ENCODE results near the gene RXRA. TPM values are rescaled to one million over a fixed set of nuclear protein-coding genes. Genes with fewer than 3 reads are reported as not detected.

RXRA gene
- total and polyA plus RNA-seq, 2 of the 4 experiments (the other 2 are of a cell fraction) = 7.5 to 17.9 TPM

DNA sequence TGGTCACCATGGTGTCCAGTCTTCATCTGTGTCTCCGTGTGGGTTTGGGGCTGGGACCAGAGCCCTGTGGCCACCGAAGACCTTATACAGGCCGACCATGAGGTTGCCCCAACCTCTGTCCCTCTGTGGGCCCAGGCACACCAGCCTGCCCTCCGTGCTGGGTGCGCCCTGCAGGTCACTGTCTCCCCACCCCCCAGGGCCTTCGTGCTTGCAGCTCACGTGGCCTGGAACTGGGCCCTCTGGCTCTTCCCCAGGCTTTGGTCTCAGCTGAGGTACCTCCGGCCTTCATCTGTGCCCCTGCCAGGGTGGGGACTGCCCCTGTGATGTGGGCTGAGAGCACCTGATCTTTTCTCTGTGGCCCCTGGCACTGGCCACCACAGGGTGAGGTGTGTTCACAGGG lies 92.1 kb downstream of the RXRA start:
- no peak overlapping the region for H2BK15ac ChIP-seq (ENCODE audit: low read depth, low read length)
- no peak overlapping the region for H3K14ac ChIP-seq (replicated peaks; ENCODE audit: low read depth, low read length)
- in situ Hi-C loops (cut with MboI; ENCODE audit: low sequenced_read_pairs) (loop anchor here (25.0 kb wide), 1 partner anchor 606 kb away; no protein-coding TSS in a partner anchor), intact Hi-C loops (cut with micrococcal nuclease) (no loop called here), dilution Hi-C loops (cut with HindIII; ENCODE audit: low sequenced_read_pairs, unreplicated experiment) (no loop called here)
- BruUV-seq (replicated peaks) = no TSS peak
- ATAC-seq (ENCODE audit: low read depth) (no peak), DNase-seq (no peak)
- no peak overlapping the region for H4K5ac ChIP-seq (ENCODE audit: low read depth, low read length)
- ChIA-PET POLR2A (ENCODE audit: unreplicated experiment) (no interaction called here), CTCF (no interaction called here)
- WGBS, 2 experiments (ENCODE audit: extremely low coverage in 2 of 2, insufficient read length in 1 of 2) = 88% methylated on average over 7 of the region's 8 CpGs; no CpG with 5 or more reads in 1 of the 2 experiments
- peaks cover 11% of the 10 kb centered on the region for H3K4me1 ChIP-seq (ENCODE audit: control insufficient read depth, insufficient read depth, low read length)
- H3K4ac ChIP-seq (ENCODE audit: low read depth, low read length) = no peak overlapping the region
- H3K9me1 ChIP-seq (ENCODE audit: insufficient read depth, low read length) = peaks cover 3% of the 10 kb centered on the region
- no peak overlapping the region for H3K27ac ChIP-seq (ENCODE audit: insufficient read depth, low read length)
- H2BK120ac ChIP-seq (ENCODE audit: low read depth, low read length) = no peak overlapping the region
- no peak overlapping the region for H4K91ac ChIP-seq (ENCODE audit: insufficient read depth, low read depth, low read length)
- no peaks in the 10 kb centered on the region for H3K9me3 ChIP-seq (ENCODE audit: control insufficient read depth, insufficient read depth, low read length)
- no peak overlapping the region for H2AK9ac ChIP-seq (replicated peaks; ENCODE audit: low read depth, low read length, poor library complexity)
- peaks cover 43% of the 10 kb centered on the region for H4K20me1 ChIP-seq (ENCODE audit: insufficient read depth, low read length)
- no peak for TF ChIP-seq RAD21 (IDR thresholded peaks at IDR 0.05; ENCODE audit: low read length)
- TF ChIP-seq CHD1 (IDR thresholded peaks at IDR 0.05; ENCODE audit: low read depth, low read length) = no peak
- no peak for TF ChIP-seq FOS (IDR thresholded peaks at IDR 0.05; ENCODE audit: low read depth, low read length)
- TF ChIP-seq, protein P1, sequence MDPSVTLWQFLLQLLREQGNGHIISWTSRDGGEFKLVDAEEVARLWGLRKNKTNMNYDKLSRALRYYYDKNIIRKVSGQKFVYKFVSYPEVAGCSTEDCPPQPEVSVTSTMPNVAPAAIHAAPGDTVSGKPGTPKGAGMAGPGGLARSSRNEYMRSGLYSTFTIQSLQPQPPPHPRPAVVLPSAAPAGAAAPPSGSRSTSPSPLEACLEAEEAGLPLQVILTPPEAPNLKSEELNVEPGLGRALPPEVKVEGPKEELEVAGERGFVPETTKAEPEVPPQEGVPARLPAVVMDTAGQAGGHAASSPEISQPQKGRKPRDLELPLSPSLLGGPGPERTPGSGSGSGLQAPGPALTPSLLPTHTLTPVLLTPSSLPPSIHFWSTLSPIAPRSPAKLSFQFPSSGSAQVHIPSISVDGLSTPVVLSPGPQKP (IDR thresholded peaks at IDR 0.05; ENCODE audit: borderline replicate concordance, low read depth, low read length) = no peak
- no peak for TF ChIP-seq SMC3 (IDR thresholded peaks at IDR 0.05; ENCODE audit: low read depth, low read length)
- TF ChIP-seq, protein P2, sequence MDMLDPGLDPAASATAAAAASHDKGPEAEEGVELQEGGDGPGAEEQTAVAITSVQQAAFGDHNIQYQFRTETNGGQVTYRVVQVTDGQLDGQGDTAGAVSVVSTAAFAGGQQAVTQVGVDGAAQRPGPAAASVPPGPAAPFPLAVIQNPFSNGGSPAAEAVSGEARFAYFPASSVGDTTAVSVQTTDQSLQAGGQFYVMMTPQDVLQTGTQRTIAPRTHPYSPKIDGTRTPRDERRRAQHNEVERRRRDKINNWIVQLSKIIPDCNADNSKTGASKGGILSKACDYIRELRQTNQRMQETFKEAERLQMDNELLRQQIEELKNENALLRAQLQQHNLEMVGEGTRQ (IDR thresholded peaks at IDR 0.05; ENCODE audit: low read depth, low read length) = no peak
- TF ChIP-seq RCOR1 (IDR thresholded peaks at IDR 0.05; ENCODE audit: insufficient replicate concordance, low read length) = no peak
- TF ChIP-seq NFE2L2 (IDR thresholded peaks at IDR 0.05; ENCODE audit: low read depth, low read length) = no peak
- no peak overlapping the region for H3K23ac ChIP-seq (ENCODE audit: low read depth, low read length)
- H2AK5ac ChIP-seq (ENCODE audit: low read depth, low read length) = no peak overlapping the region
- H2BK20ac ChIP-seq (ENCODE audit: low read depth, low read length) = no peak overlapping the region
- peaks cover 7 to 24% of the 10 kb centered on the region in 2 experiments; a peak in 3 of 4 replicates for H3K79me1 ChIP-seq (ENCODE audit: low read depth in 1 of 2, low read length in 2 of 2)
- H3K18ac ChIP-seq (ENCODE audit: low read depth, low read length) = no peak overlapping the region
- no peak overlapping the region for H3K4me3 ChIP-seq (ENCODE audit: insufficient read depth, low read depth, low read length)
- no peak overlapping the region for H2BK5ac ChIP-seq (ENCODE audit: low read depth, low read length, poor library complexity, severe bottlenecking)
- no peak overlapping the region for H2AFZ ChIP-seq (replicated peaks; ENCODE audit: low read length, poor library complexity)
- no peak overlapping the region for H3K56ac ChIP-seq (ENCODE audit: extremely low read depth, insufficient read depth, low read length)
- H3K36me3 ChIP-seq (ENCODE audit: control insufficient read depth, insufficient read depth, low read length) = peaks cover 56% of the 10 kb centered on the region; the same call in 1 of the 2 replicates
- H4K8ac ChIP-seq (ENCODE audit: low read depth in 2 of 2, low read length in 2 of 2) = no peak overlapping the region
- H3K27me3 ChIP-seq (ENCODE audit: control insufficient read depth, insufficient read depth, low read length) = no peaks in the 10 kb centered on the region
- H3K9ac ChIP-seq (ENCODE audit: low read depth, low read length) = no peak overlapping the region
- no peak overlapping the region for H3K4me2 ChIP-seq (ENCODE audit: low read depth, low read length)
